HG02840 (cell line): ENCODE results near the gene FMNL1.
"Not testable (repeated sequence)": the region's sequence is repeated elsewhere in the genome, so short reads cannot be mapped to it uniquely, and the experiment has no call there.

Experiments
- ATAC-seq: cut with Tn5 transposase; IDR thresholded peaks from one replicate; pipeline ENCODE4 v1.9.1; 2021; ENCODE audit warnings: mild to moderate bottlenecking, moderate library complexity, moderate number of reproducible peaks; ENCODE audit not compliant: unreplicated experiment, low FRiP score

FMNL1 gene

GRCh38 chr17:45233423-45233924, 11.8 kb downstream of the FMNL1 start:
- ATAC-seq: no peak

DNA sequence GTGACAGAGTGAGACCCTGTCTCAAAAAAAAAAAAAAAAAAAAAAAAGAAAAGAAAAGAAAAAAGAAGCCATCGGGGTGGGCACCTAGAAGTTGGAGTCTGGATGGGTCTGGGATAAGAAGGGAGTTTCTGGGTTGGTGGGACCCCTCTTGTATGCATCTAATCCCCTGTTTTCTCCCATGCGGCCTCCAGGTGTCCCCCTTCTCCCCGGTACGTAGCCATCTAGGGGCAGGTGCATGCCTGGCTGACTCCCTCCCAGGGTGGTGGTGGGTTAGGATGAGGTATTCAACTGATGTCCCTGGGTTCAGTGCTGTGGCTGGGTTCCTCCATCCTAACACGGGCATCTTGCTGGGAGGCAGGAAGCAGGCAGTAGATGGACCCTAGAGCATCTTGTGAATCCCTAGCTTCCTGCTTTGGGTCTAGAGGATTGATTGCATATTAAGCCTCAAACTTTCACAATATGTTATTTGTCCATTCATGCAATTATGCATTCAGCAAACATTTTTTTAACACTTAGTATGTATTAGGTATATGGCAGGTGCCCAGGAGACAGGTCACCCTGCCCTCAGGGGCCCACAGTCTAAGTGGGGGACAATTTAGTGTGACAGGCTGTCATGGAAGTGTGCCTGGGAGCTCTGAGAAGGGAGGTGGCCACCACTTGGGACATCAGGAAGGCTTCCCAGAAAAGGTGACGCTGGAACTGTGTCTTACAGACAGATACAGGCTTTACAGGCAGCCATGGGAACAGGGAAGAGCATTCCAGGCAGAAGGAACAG, 13.1 kb downstream of the FMNL1 start:
- ATAC-seq: no peak

DNA sequence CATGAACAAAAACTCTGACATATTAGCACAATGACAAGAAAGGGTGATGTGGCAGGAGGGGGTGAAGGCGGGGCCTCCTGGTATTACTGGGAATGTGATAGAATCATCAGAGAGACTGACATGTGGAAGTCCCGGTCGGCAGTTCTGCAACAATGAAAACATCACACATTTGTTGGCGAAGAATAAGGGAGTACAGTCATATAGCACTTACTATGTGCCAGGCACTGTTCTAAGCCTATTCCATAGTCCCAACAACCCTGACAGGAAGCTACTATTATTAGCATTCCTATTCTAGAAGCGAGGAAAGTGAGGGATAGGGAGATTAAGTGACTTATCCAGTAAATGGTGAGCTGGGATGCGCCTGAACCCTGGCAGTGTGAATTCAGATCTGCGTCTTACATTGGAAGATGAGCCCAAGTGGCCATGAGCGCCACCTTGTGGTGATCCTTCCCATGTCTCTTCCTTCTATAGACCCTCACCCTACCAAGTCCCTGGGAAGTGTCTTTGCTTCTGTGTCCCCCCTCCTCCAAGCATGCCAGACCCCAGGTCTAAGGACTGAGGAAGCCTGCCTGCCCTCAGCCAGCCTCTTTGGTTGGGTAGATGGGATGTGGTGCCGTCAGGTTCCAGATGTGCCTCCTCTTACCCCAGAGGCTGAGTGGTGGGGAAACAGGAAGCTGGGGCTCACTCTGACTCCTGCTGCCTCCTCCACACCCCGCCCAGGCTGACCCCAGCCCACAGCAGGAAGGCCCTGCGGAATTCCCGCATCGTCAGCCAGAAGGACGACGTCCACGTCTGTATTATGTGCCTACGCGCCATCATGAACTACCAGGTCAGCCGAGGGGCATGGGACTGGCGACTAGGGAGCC, 14.0 kb downstream of the FMNL1 start:
- no peak for ATAC-seq

DNA sequence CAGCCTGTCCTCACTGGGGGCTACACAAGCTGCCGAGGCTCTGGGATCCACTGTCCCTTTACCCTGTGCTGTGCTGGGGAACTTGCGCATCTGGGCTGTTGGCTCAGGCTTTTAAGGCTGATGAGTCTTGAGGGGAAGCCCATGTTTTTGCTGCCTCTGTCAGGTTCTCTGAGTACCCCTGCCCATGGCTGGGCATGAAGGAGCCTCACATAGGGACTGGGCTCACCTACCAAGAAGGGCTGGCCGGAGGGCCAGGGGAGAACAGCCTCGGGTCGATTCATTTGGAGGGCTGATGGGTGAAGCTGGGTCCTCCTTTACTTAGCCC, 14.6 kb downstream of the FMNL1 start:
- ATAC-seq: no peak

GRCh38 chr17:45237686-45238085, 16.0 kb downstream of the FMNL1 start:
- ATAC-seq: no peak

GRCh38 chr17:45238155-45238774, 16.6 kb downstream of the FMNL1 start:
- ATAC-seq: no peak

DNA sequence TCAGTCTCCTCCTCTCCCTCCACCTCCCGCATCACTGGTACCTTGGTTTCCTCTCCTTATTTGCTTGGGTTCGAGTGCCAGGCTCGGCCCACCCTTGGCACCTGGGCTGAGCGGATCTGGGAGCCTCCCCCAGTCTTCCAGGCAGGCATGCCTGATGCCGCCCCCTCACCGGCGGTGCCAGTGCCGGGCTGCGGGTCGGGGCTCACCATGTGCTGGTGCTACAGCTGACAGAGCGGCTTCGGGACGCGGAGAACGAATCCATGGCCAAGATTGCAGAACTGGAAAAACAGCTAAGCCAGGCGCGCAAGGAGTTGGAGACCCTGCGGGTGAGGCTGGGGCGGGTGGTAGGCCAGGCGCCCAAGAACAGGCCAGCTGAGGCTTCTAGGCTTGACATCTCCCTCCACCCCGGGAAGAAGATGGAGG, 19.2 kb downstream of the FMNL1 start:
- ATAC-seq: no peak

DNA sequence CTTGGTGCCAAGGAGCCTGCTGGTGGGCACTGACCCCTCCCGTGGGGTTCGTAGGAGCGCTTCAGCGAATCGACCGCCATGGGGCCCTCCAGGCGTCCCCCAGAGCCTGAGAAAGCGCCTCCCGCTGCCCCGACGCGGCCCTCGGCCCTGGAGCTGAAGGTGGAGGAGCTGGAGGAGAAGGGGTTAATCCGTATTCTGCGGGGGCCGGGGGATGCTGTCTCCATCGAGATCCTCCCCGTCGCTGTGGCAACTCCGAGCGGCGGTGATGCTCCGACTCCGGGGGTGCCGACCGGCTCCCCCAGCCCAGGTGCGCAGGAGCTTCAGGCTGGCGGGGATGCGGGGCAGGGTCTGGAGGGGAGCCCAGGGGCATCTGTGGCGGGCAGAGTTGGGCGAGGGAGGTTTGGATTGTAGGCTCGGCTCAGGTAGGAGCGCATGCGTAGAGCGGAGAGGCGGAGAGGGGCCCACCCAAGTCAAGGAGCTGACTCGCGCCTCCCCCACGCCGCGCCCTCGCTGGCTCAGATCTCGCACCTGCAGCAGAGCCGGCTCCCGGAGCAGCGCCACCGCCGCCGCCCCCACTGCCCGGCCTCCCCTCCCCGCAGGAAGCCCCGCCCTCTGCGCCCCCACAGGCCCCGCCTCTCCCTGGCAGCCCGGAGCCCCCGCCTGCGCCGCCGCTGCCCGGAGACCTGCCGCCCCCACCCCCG, 19.8 kb downstream of the FMNL1 start:
- no peak for ATAC-seq

DNA sequence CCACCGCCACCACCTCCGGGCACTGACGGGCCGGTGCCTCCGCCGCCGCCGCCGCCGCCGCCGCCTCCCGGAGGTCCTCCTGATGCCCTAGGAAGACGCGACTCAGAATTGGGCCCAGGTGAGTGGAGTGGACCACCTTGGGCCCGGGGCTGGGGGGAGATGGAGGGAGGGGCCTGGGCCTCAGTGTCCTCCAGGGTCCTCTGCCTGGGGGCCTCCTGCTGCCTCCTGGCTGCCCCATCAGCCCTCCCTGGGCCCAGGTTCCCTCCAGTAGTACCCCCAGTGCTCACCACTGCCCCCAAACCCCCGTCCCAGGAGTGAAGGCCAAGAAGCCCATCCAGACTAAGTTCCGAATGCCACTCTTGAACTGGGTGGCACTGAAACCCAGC, 20.3 kb downstream of the FMNL1 start:
- ATAC-seq: no peak

- no peak for ATAC-seq
Measured at GRCh38 chr17:45243750-45244149, 22.1 kb downstream of the FMNL1 start.

DNA sequence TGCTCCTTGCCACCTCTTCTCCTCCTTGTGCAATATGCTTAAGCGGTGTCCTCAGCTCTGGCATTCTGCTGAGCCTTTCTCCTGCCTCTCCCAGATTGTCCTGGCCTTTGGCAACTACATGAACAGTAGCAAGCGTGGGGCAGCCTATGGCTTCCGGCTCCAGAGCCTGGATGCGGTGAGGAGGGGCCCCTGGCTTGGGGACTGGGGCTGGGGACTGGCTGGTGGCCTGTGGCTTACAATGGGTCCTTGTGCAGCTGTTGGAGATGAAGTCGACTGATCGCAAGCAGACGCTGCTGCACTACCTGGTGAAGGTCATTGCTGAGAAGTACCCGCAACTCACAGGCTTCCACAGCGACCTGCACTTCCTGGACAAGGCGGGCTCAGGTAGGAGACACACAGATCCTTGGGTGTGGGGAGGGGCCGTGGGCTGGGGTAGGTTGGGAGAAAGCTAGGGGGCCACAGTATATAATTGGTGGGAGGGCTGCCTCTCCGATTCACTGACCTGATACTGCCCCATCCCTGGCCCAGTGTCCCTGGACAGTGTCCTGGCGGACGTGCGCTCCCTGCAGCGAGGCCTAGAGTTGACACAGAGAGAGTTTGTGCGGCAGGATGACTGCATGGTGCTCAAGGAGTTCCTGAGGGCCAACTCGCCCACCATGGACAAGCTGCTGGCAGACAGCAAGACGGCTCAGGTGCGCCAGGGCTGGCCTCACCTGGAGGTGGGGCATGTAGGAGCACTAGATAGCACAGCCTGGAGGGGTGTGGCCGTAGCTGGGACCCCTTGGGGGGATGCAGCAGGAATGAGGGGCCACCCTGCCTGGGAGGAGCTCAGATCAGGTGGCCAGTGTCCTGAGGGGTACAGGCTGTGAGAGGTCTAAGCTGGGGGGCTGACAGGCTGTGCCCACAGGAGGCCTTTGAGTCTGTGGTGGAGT, 23.3 kb downstream of the FMNL1 start:
- no peak for ATAC-seq

GRCh38 chr17:45246338-45246737, 24.7 kb downstream of the FMNL1 start:
- ATAC-seq: no peak

GRCh38 chr17:45246861-45247428, 25.3 kb downstream of the FMNL1 start:
- no peak for ATAC-seq

GRCh38 chr17:45247429-45248131, 25.9 kb downstream of the FMNL1 start:
- ATAC-seq: peak; percentile 69

DNA sequence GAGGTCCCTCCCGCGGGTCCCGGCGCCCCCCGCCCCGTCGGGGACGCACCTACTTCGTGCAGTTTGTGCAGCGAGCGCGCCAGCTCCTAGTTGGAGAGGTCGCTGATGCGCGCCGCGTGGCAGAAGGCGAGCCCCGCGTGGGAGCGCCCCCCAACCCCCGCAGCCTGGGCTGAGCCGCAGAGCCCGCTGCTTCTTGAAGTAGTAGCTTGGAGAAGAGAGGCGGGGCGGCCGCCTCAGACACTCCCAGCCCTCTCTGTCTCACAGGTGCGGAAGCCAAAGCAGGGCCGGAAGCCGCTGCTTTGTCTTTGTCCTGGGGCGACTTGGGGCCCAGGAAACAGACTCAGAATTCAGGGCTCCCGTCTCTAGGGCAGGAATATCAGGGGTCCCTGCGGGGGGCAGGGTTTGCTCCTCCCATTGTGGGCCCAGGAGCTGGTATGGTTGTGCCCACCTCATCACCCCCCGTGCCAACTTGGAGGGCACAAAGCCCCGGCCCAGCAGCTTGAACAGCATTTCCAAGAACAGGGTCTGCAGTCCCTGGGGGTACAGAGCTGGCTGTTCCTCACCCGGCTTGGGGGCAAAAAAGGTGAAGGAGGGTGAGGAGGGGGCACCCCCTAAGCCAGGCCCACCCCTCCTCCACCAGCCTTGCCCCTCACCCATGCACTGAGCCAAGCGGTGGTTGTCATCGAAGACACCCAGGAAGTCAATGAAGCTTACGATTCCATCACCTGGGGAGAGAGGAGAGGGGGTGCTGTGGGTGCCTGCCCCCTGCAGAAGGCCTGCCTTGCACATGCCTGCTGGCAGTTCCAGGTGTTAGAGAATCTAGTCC, 26.7 kb downstream of the FMNL1 start:
- peak; percentile 43 for ATAC-seq

GRCh38 chr17:45251931-45252330, 30.2 kb downstream of the FMNL1 start:
- ATAC-seq: no peak

DNA sequence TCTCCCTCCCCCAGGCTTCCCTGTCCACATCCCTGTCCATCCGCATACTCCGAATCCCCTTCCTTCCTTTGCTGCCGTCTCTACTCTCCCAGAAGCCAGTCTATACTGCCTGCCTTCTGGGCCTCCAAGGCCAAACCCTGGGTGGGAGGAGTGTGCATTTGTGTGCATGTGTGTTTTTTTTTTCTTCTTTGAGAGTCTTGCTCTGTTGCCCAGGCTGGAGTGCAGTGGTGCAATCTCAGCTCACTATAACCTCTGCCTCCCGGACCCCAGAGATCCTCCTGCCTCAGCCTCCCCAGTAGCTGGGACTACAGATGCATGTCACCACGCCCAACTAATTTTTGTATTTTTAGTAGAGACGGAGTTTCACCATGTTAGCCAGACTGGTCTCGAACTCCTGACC, 31.6 kb downstream of the FMNL1 start:
- not testable (repeated sequence) for ATAC-seq

DNA sequence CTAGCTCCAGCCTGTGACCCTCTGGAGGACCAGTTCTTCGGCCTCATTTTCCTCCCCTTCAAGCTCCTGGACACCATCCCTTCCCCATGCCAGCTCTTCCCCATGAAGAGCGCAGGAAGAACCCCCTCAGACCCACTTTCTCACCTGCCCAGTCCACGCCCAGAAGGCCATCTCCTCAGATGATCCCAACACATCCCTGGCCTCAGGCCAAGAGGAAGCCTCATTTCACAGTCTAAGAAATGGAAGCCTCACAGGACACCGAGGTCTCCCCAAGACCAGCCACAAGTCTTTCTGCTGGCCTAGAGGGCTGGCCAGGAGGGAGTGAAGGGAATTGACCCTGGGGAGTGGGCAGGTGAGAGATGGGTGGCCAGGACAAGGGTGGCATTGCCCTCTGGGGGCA, 32.2 kb downstream of the FMNL1 start:
- ATAC-seq: no peak
